ENCODE measurements around the gene CSF3R. TPM values are rescaled to one million over a fixed set of nuclear protein-coding genes. Genes with fewer than 3 reads are reported as not detected.

The CSF3R gene
- polyA plus RNA-seq, 1 experiment = not detected

- no peak for DNase-seq (ENCODE audit: low read depth)
- ChIA-PET POLR2A (no interaction called here), CTCF (no interaction called here)
- H3K27me3 ChIP-seq (ENCODE audit: control insufficient read depth, insufficient read depth, low read length) = no peaks in the 10 kb centered on the region
- no peak overlapping the region for H3K4me3 ChIP-seq (ENCODE audit: low read depth, low read length)
- no peak for TF ChIP-seq CTCF (IDR thresholded peaks at IDR 0.05; ENCODE audit: insufficient read depth, low read depth, low read length)
- H3K36me3 ChIP-seq (ENCODE audit: control insufficient read depth, insufficient read depth, low read length) = no peaks in the 10 kb centered on the region
These were observed 39.4 kb downstream of the CSF3R start for GRCh38 chr1:36443297-36443696.

- TF ChIP-seq CTCF (IDR thresholded peaks at IDR 0.05; ENCODE audit: insufficient read depth, low read depth, low read length) = no peak
- no peaks in the 10 kb centered on the region for H3K27me3 ChIP-seq (ENCODE audit: control insufficient read depth, insufficient read depth, low read length)
- ChIA-PET CTCF (no interaction called here), POLR2A (no interaction called here)
- DNase-seq (ENCODE audit: low read depth) = no peak
- no peaks in the 10 kb centered on the region for H3K36me3 ChIP-seq (ENCODE audit: control insufficient read depth, insufficient read depth, low read length)
- H3K4me3 ChIP-seq (ENCODE audit: low read depth, low read length) = no peak overlapping the region
These were observed 40.4 kb downstream of the CSF3R start for GRCh38 chr1:36442337-36442736.

GRCh38 chr1:36440646-36441045 is 42.1 kb downstream of the CSF3R start:
- DNase-seq (ENCODE audit: low read depth) = no peak
- TF ChIP-seq CTCF (IDR thresholded peaks at IDR 0.05; ENCODE audit: insufficient read depth, low read depth, low read length) = no peak
- Histone ChIP-seq H3K36me3 (ENCODE audit: control insufficient read depth, insufficient read depth, low read length) (no peaks in the 10 kb centered on the region), H3K27me3 (ENCODE audit: control insufficient read depth, insufficient read depth, low read length) (no peaks in the 10 kb centered on the region), H3K4me3 (ENCODE audit: low read depth, low read length) (no peak overlapping the region)
- CTCF ChIA-PET = no interaction called here
- POLR2A ChIA-PET = no interaction called here

- CTCF ChIA-PET = no interaction called here
- TF ChIP-seq CTCF (IDR thresholded peaks at IDR 0.05; ENCODE audit: insufficient read depth, low read depth, low read length) = no peak
These were observed 42.7 kb downstream of the CSF3R start for GRCh38 chr1:36440044-36440443.

GRCh38 chr1:36438715-36439114 is 44.0 kb downstream of the CSF3R start:
- no peak overlapping the region for H3K4me3 ChIP-seq (ENCODE audit: low read depth, low read length)
- ChIA-PET POLR2A (interaction anchor here (0.7 kb wide), 1 partner anchor 12 kb away, joined by 12 read pairs; no protein-coding TSS in a partner anchor), CTCF (interaction anchor here (0.8 kb wide), 1 partner anchor 10 kb away, joined by 3 read pairs; no protein-coding TSS in a partner anchor)
- H3K36me3 ChIP-seq (ENCODE audit: control insufficient read depth, insufficient read depth, low read length) = no peaks in the 10 kb centered on the region
- TF ChIP-seq CTCF (IDR thresholded peaks at IDR 0.05; ENCODE audit: insufficient read depth, low read depth, low read length) = no peak
- H3K27me3 ChIP-seq (ENCODE audit: control insufficient read depth, insufficient read depth, low read length) = no peaks in the 10 kb centered on the region
- DNase-seq (ENCODE audit: low read depth) = no peak

More at GRCh38 chr1:36440044-36440443, 42.7 kb downstream of the CSF3R start:
- H3K27me3 ChIP-seq (ENCODE audit: control insufficient read depth, insufficient read depth, low read length) = no peaks in the 10 kb centered on the region
- no peaks in the 10 kb centered on the region for H3K36me3 ChIP-seq (ENCODE audit: control insufficient read depth, insufficient read depth, low read length)
- POLR2A ChIA-PET = no interaction called here
- DNase-seq (ENCODE audit: low read depth) = no peak
- no peak overlapping the region for H3K4me3 ChIP-seq (ENCODE audit: low read depth, low read length)

All from BJ (cell line).